Measurements from ENCODE around the gene NEDD4L.

The NEDD4L gene

GRCh38 chr18:58446391-58447060 lies 402.5 kb downstream of the NEDD4L start:
- DNase-seq: no peak

GRCh38 chr18:58447402-58448095 lies 403.5 kb downstream of the NEDD4L start:
- DNase-seq: no peak

GRCh38 chr18:58449464-58449863 lies 405.4 kb downstream of the NEDD4L start:
- DNase-seq: no peak

All from activated CD4-positive, alpha-beta T cell treated with anti-CD3 and anti-CD28 coated beads, Interleukin-2, amount 50 U/mL, for 48 hours (primary cell).